Mucosa of descending colon (tissue), 3 donors: ENCODE measurements around the gene TNFRSF1B. TPM values are rescaled to one million over a fixed set of nuclear protein-coding genes. Genes with fewer than 3 reads are reported as not detected.
A peak's percentile ranks its signal among the peaks of the same experiment; 100 is the strongest.
"Not testable (repeated sequence)": the region's sequence is repeated elsewhere in the genome, so short reads cannot be mapped to it uniquely, and the experiment has no call there.

Experiments
- ATAC-seq: fragments of 200-7000 bp; cut with Tn5 transposase; one replicate; pipeline ENCODE4 v1.9.1; 2020; ENCODE audit warnings: mild to moderate bottlenecking, moderate library complexity
- DNase-seq, 3 donors: peaks; one replicate each; pipeline ENCODE4 v3.0.0-alpha.2; 2020
- H3K36me3 ChIP-seq: fragments of 200-600 bp; one replicate; pipeline ENCODE4 v1.8.0; 2021; ENCODE audit warnings: low read depth, mild to moderate bottlenecking
- H3K4me1 ChIP-seq: fragments of 200-600 bp; one replicate; pipeline ENCODE4 v1.8.0; 2021; ENCODE audit warnings: low read depth, mild to moderate bottlenecking
- H3K4me3 ChIP-seq: fragments of 200-600 bp; one replicate; pipeline ENCODE4 v1.8.0; 2021; ENCODE audit warnings: mild to moderate bottlenecking
- H3K9me3 ChIP-seq: fragments of 200-600 bp; one replicate; pipeline ENCODE4 v1.8.0; 2021; ENCODE audit warnings: mild to moderate bottlenecking
- CTCF ChIP-seq: fragments of 200-600 bp; IDR thresholded peaks from one replicate; pipeline ENCODE4 v1.8.0; 2022; ENCODE audit warnings: antibody characterized with exemption, mild to moderate bottlenecking
- intact Hi-C, 2 donors: fragments of 100-400 bp; cut with DNase I in 1 of 2; cut with micrococcal nuclease in 1 of 2; formaldehyde crosslinking; loops; one replicate each; pipeline versions ENCODE4 v1.11.0 to v1.11.1; 2022; cut with DNase I, micrococcal nuclease
- total RNA-seq, 3 donors: library from RNA; stranded (reverse); fragmentation: NEBNext Ultra II Directional in 2 of 3; extraction: Animal tissue kit (Norgen Biotek cat#: 25700) in 2 of 3; gene quantifications; one replicate each; pipeline versions ENCODE4 v1.2.1 to v1.2.4, GENCODE V29; 2021 to 2023
- donor health status: DM: no; HTN: no; CAD: no; lungs with moderate emphysema.
- donor health status: DM: no; HTN: no; CAD: no.
- donor health status: DM: no; HTN: yes; CAD: no.

TNFRSF1B gene
- total RNA-seq, 3 donors from 2014 or later, result 20.3 to 39.3 (median 31.6) TPM

GRCh38 chr1:12219800-12220199, 53.0 kb downstream of the TNFRSF1B start:
- ATAC-seq (no peak), DNase-seq (no peak)
- Histone ChIP-seq H3K36me3 (no peaks in the 10 kb centered on the region), H3K4me3 (no peak overlapping the region), H3K9me3 (no peaks in the 10 kb centered on the region), H3K4me1 (no peaks in the 10 kb centered on the region)
- intact Hi-C loops, result no loop called here
- TF ChIP-seq CTCF, result no peak

DNA sequence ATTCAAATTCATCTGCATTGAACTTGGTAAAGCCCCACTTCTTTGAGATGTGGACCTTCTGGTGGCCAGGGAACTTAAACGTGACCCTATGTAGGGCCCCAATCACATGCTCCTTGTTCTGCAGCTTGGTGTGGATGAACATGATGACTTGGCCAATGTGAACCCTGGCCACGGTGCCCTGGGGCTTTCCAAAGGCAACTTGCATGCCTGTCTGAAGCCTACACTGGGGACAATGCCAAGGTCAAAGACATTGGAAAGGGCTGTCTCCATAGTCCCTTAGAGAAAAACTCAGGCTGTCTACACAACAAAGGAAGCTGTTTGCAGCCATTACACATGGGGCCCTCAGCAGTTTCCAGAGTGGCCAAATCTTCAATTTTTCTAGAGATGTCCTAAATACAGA, 54.1 kb downstream of the TNFRSF1B start:
- Histone ChIP-seq H3K4me3 (no peak overlapping the region), H3K9me3 (no peaks in the 10 kb centered on the region), H3K36me3 (no peaks in the 10 kb centered on the region), H3K4me1 (no peaks in the 10 kb centered on the region)
- ATAC-seq, result no peak
- intact Hi-C loops, result no loop called here
- DNase-seq, result no peak
- no peak for TF ChIP-seq CTCF

GRCh38 chr1:12222700-12223099, 55.9 kb downstream of the TNFRSF1B start:
- H3K9me3 ChIP-seq, DNase-seq, ATAC-seq, H3K4me3 ChIP-seq, H3K4me1 ChIP-seq, H3K36me3 ChIP-seq, intact Hi-C loops: not testable (repeated sequence)

DNA sequence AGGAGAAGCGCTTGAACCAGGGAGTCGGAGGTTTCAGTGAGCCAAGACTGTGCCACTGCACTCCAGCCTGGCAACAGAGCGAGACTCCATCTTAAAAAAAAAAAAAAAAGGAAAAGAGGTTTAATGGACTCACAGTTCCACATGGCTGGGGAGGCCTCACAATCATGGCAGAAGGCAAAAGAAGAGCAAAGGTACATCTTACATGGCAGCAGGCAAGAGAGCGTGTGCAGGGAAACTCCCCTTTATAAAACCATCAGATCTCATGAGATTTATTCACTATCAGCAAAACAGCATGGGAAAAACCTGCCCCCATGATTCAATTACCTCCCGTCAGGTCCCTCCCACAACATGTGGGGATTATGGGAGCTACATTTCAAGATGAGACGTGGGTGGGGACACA, 57.3 kb downstream of the TNFRSF1B start:
- H3K4me1 ChIP-seq, H3K36me3 ChIP-seq, ATAC-seq, H3K4me3 ChIP-seq, intact Hi-C loops, H3K9me3 ChIP-seq, DNase-seq: not testable (repeated sequence)

DNA sequence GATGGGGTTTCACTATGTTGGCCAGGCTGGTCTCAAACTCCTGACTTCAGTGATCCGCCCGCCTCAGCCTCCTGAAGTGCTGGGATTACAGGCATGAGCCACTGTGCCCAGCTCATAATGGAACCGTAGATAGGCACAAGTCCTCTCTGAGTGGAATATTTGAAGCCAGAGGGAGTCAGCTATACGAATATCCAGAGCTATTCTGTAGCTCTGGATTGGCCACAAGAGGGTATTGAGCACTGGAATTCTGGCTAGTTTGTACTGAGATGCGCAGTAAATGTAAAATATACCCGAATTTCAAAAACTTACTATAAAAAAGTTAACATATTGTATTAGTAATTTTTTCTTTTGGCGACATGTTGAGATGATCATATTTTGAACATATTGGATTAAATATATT, 62.2 kb downstream of the TNFRSF1B start:
- ATAC-seq (no peak), DNase-seq (no peak)
- Histone ChIP-seq H3K4me1 (peaks cover 10% of the 10 kb centered on the region), H3K9me3 (no peaks in the 10 kb centered on the region), H3K4me3 (no peak overlapping the region), H3K36me3 (no peaks in the 10 kb centered on the region)
- intact Hi-C loops, result no loop called here
- no peak for TF ChIP-seq CTCF

- peaks cover 10% of the 10 kb centered on the region for H3K4me1 ChIP-seq
- intact Hi-C loops, result no loop called here
- no peak for ATAC-seq
- no peak overlapping the region for H3K4me3 ChIP-seq
- no peak for TF ChIP-seq CTCF
- DNase-seq, result peak in 1 of 3 donors; percentile 17
- no peaks in the 10 kb centered on the region for H3K36me3 ChIP-seq
- no peaks in the 10 kb centered on the region for H3K9me3 ChIP-seq
Observed at GRCh38 chr1:12229386-12229834, 62.6 kb downstream of the TNFRSF1B start.
